ENCODE data around the gene USP40. TPM values are rescaled to one million over a fixed set of nuclear protein-coding genes. Genes with fewer than 3 reads are reported as not detected.

Gene USP40
- total and polyA plus RNA-seq, 2 donors, result 16.0 to 59.6 TPM

DNA sequence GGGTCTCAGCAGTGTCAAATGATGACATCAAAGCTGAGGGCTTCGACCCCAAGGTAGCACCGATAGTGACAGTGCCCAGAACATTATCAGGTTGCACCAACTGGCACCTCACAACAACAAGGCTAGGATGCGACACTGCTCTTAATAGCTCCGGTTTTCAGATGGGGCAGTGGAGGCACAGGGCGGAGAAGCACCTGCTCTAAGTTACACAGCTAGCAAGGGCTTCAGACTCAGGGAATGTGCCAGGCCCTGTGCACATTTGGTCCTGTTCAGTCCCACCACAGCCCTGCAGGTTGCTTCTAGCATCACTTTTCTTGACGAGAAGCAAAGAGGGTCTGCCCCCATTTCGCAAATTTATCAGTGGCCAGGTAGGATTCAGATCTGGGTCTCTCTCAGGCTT lies 138.1 kb downstream of the USP40 start:
- WGBS, result 96% methylated on average over 7 of the region's 7 CpGs
- Histone ChIP-seq H3K4me3 (ENCODE audit: low read depth, low read length) (no peak overlapping the region), H3K27ac (ENCODE audit: low read depth) (no peak overlapping the region), H3K4me1 (ENCODE audit: insufficient read depth) (no peaks in the 10 kb centered on the region), H3K36me3 (ENCODE audit: insufficient read depth) (no peaks in the 10 kb centered on the region)
- no peak for DNase-seq (ENCODE audit: extremely low spot score)

DNA sequence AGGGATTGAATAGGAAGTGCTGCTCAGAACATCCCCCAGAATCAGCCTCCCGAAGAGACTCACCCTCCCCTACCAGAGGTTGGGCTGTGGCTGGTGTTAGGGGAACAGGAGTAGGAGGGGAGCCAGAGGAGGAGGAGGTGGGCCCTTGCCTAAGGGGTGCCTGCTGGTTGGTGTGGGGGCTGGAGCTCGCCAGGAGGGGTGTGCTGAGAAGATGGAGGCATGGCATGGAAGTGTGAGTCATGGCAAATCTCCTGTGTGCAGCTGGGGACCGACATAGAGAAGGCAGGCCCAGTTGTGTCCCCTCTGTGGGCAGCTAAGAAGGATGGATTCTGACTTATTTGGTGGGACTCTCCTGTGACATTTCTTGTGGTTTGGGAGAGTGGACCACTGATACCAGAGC lies 138.6 kb downstream of the USP40 start:
- Histone ChIP-seq H3K27ac (ENCODE audit: low read depth) (no peak overlapping the region), H3K36me3 (ENCODE audit: insufficient read depth) (no peaks in the 10 kb centered on the region), H3K4me3 (ENCODE audit: low read depth, low read length) (no peak overlapping the region), H3K4me1 (ENCODE audit: insufficient read depth) (no peaks in the 10 kb centered on the region)
- DNase-seq (ENCODE audit: extremely low spot score), result no peak
- 91% methylated on average over 3 of the region's 3 CpGs for WGBS

- Histone ChIP-seq H3K36me3 (ENCODE audit: insufficient read depth) (no peaks in the 10 kb centered on the region), H3K4me1 (ENCODE audit: insufficient read depth) (no peaks in the 10 kb centered on the region), H3K27ac (ENCODE audit: low read depth) (no peak overlapping the region), H3K4me3 (ENCODE audit: low read depth, low read length) (no peak overlapping the region)
- no peak for DNase-seq (ENCODE audit: extremely low spot score)
- 92% methylated on average over 7 of the region's 7 CpGs for WGBS
These were observed 139.8 kb downstream of the USP40 start for GRCh38 chr2:233426619-233427342.

Other genes starting within 250 kb of the USP40 start
- gene DGKD, start 212.3 kb downstream of the USP40 start, total RNA-seq, result 26.4 TPM
- gene DGKD, start 212.3 kb downstream of the USP40 start, polyA plus RNA-seq, result 13.3 TPM
- gene UGT1A8, start 50.9 kb upstream of the USP40 start, total RNA-seq, result 0.16 TPM
- 0.56 TPM for gene UGT1A8, start 50.9 kb upstream of the USP40 start, polyA plus RNA-seq
- gene UGT1A10, start 69.7 kb upstream of the USP40 start, total RNA-seq, result not detected
- gene UGT1A10, start 69.7 kb upstream of the USP40 start, polyA plus RNA-seq, result not detected
- gene UGT1A9, start 105.1 kb upstream of the USP40 start, total RNA-seq, result not detected
- 0.16 TPM for gene UGT1A9, start 105.1 kb upstream of the USP40 start, polyA plus RNA-seq
- gene UGT1A7, start 115.1 kb upstream of the USP40 start, total RNA-seq, result 2.5 TPM
- gene UGT1A7, start 115.1 kb upstream of the USP40 start, polyA plus RNA-seq, result 0.08 TPM
- gene UGT1A6, start 126.1 kb upstream of the USP40 start, total RNA-seq, result 17.6 TPM
- 19.9 TPM for gene UGT1A6, start 126.1 kb upstream of the USP40 start, polyA plus RNA-seq
- gene UGT1A5, start 146.1 kb upstream of the USP40 start, total RNA-seq, result 0.79 TPM
- not detected for gene UGT1A5, start 146.1 kb upstream of the USP40 start, polyA plus RNA-seq
- 1.1 TPM for gene UGT1A4, start 152.0 kb upstream of the USP40 start, total RNA-seq
- 1.2 TPM for gene UGT1A4, start 152.0 kb upstream of the USP40 start, polyA plus RNA-seq
- 1.2 TPM for gene UGT1A3, start 162.3 kb upstream of the USP40 start, total RNA-seq
- 0.14 TPM for gene UGT1A3, start 162.3 kb upstream of the USP40 start, polyA plus RNA-seq
- gene UGT1A1, start 193.5 kb upstream of the USP40 start, total RNA-seq, result 1.9 TPM
- 5.6 TPM for gene UGT1A1, start 193.5 kb upstream of the USP40 start, polyA plus RNA-seq
- gene MROH2A, start 211.5 kb upstream of the USP40 start, total RNA-seq, result 0.32 TPM
- gene MROH2A, start 211.5 kb upstream of the USP40 start, polyA plus RNA-seq, result 7.3 TPM